C4-2B (cell line): ENCODE results near the gene AMPH.
"Not testable (repeated sequence)": the region's sequence is repeated elsewhere in the genome, so short reads cannot be mapped to it uniquely, and the experiment has no call there.

ENCODE experiments used
- H3K27ac ChIP-seq: fragments of 450-650 bp; 2 replicates; pipeline ENCODE4 v1.5.1; 2017
- CTCF ChIP-seq: fragments of 450-650 bp; conservative IDR thresholded peaks from 2 replicates; pipeline ENCODE4 v1.5.1; 2017; ENCODE audit warnings: mild to moderate bottlenecking
- ZFX ChIP-seq: fragments of 450-650 bp; IDR thresholded peaks from 2 replicates; pipeline ENCODE4 v1.6.1; 2017

Gene AMPH

GRCh38 chr7:38349869-38350583 lies 281.1 kb downstream of the AMPH start:
- not testable (repeated sequence) for H3K27ac ChIP-seq

GRCh38 chr7:38349126-38349795 lies 281.9 kb downstream of the AMPH start:
- not testable (repeated sequence) for H3K27ac ChIP-seq

More at GRCh38 chr7:38349869-38350583, 281.1 kb downstream of the AMPH start:
- TF ChIP-seq CTCF: peak; percentile 53

GRCh38 chr7:38345299-38346172 lies 285.6 kb downstream of the AMPH start:
- not testable (repeated sequence) for H3K27ac ChIP-seq
- TF ChIP-seq CTCF: peak; percentile 87

- H3K27ac ChIP-seq: not testable (repeated sequence)
Observed at GRCh38 chr7:38344741-38345140, 286.4 kb downstream of the AMPH start.

GRCh38 chr7:38342135-38342534 lies 289.0 kb downstream of the AMPH start:
- H3K27ac ChIP-seq: not testable (repeated sequence)

- H3K27ac ChIP-seq: not testable (repeated sequence)
- TF ChIP-seq CTCF: peak; percentile 13; the same call in 1 of the 2 replicates
Observed at GRCh38 chr7:38341172-38341705, 289.9 kb downstream of the AMPH start.

GRCh38 chr7:38339953-38340819 lies 291.0 kb downstream of the AMPH start:
- no peak overlapping the region for H3K27ac ChIP-seq
- TF ChIP-seq CTCF (no peak), ZFX (no peak)

- TF ChIP-seq ZFX: 0 out of 2 replicates have a peak, but pooled peaks have one; percentile 4
- peak overlapping the region; percentile 46 for H3K27ac ChIP-seq
Observed at GRCh38 chr7:38336148-38336515, 295.0 kb downstream of the AMPH start.
